ENCODE measurements around the gene DDX42. TPM values are rescaled to one million over a fixed set of nuclear protein-coding genes. Genes with fewer than 3 reads are reported as not detected.

The DDX42 gene
- total and polyA plus RNA-seq, 2 experiments from 2014 or later, result 57.8 to 101 TPM

DNA sequence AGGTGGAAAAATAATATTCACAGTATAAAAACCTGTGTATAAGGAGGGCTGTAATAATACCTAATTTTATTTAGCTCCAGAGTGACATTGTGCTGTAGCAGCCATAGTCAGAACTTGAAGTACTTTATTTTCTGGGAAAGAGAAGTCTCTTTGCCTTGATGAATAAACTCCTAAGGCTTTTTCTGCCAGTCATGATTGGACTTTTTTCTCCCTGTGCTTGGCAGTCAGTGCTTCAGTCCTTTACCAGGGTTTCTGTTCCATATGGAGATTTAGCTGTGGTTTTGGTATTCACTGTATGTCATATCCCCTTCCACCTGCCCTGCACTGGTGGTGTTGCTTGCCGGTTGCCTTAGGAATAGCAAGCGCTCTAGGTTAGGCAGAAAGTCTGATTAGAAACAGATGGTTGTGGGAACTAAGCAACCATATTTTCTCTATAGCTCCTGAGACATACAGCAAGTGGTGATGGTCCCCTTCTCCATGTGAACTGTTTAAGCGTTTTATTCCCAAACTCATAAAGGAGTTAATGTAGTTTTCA, 24.7 kb downstream of the DDX42 start (continued):
- TF ChIP-seq, protein P1, sequence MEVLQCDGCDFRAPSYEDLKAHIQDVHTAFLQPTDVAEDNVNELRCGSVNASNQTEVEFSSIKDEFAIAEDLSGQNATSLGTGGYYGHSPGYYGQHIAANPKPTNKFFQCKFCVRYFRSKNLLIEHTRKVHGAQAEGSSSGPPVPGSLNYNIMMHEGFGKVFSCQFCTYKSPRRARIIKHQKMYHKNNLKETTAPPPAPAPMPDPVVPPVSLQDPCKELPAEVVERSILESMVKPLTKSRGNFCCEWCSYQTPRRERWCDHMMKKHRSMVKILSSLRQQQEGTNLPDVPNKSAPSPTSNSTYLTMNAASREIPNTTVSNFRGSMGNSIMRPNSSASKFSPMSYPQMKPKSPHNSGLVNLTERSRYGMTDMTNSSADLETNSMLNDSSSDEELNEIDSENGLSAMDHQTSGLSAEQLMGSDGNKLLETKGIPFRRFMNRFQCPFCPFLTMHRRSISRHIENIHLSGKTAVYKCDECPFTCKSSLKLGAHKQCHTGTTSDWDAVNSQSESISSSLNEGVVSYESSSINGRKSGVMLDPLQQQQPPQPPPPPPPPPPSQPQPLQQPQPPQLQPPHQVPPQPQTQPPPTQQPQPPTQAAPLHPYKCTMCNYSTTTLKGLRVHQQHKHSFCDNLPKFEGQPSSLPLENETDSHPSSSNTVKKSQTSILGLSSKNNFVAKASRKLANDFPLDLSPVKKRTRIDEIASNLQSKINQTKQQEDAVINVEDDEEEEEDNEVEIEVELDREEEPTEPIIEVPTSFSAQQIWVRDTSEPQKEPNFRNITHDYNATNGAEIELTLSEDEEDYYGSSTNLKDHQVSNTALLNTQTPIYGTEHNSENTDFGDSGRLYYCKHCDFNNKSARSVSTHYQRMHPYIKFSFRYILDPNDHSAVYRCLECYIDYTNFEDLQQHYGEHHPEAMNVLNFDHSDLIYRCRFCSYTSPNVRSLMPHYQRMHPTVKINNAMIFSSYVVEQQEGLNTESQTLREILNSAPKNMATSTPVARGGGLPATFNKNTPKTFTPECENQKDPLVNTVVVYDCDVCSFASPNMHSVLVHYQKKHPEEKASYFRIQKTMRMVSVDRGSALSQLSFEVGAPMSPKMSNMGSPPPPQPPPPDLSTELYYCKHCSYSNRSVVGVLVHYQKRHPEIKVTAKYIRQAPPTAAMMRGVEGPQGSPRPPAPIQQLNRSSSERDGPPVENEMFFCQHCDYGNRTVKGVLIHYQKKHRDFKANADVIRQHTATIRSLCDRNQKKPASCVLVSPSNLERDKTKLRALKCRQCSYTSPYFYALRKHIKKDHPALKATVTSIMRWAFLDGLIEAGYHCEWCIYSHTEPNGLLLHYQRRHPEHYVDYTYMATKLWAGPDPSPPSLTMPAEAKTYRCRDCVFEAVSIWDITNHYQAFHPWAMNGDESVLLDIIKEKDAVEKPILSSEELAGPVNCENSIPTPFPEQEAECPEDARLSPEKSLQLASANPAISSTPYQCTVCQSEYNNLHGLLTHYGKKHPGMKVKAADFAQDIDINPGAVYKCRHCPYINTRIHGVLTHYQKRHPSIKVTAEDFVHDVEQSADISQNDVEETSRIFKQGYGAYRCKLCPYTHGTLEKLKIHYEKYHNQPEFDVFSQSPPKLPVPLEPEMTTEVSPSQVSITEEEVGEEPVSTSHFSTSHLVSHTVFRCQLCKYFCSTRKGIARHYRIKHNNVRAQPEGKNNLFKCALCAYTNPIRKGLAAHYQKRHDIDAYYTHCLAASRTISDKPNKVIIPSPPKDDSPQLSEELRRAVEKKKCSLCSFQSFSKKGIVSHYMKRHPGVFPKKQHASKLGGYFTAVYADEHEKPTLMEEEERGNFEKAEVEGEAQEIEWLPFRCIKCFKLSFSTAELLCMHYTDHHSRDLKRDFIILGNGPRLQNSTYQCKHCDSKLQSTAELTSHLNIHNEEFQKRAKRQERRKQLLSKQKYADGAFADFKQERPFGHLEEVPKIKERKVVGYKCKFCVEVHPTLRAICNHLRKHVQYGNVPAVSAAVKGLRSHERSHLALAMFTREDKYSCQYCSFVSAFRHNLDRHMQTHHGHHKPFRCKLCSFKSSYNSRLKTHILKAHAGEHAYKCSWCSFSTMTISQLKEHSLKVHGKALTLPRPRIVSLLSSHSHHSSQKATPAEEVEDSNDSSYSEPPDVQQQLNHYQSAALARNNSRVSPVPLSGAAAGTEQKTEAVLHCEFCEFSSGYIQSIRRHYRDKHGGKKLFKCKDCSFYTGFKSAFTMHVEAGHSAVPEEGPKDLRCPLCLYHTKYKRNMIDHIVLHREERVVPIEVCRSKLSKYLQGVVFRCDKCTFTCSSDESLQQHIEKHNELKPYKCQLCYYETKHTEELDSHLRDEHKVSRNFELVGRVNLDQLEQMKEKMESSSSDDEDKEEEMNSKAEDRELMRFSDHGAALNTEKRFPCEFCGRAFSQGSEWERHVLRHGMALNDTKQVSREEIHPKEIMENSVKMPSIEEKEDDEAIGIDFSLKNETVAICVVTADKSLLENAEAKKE (CRISPR knock-in tag; IDR thresholded peaks at IDR 0.05), result no peak
- no peak for TF ChIP-seq NANOG (IDR thresholded peaks at IDR 0.05; ENCODE audit: borderline replicate concordance)
- no peak for TF ChIP-seq EZH2 (IDR thresholded peaks at IDR 0.05; ENCODE audit: low read depth, unreplicated experiment)

DNA sequence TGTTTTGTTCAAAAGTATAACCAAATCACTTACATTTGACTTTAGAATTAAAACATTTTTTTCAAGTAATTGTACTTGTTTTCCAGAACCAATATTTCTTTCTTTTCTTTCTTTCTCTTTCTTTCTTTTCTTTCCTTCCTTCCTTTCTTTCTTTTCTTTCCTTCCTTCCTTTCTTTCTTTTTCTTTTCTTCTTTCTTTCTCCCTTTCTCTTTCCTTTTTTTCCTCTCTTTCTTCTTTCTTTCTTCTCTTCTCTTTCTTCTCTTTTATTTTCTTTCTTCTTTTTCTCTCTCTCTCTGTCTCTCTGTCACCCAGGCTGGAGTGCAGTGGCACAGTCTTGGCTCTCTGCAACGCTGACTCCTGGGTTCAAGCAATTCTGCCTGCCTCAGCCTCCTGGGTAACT, 26.8 kb downstream of the DDX42 start:
- Histone ChIP-seq H2AFZ (no peak overlapping the region), H3K79me2 (replicated peaks; ENCODE audit: insufficient read depth) (peaks cover 35% of the 10 kb centered on the region), H3F3A (replicated peaks; ENCODE audit: low read depth) (no peaks in the 10 kb centered on the region; the same call in 1 of the 2 replicates), H4K20me1 (replicated peaks; ENCODE audit: insufficient read depth) (peaks cover 29% of the 10 kb centered on the region), H3K27me3 (ENCODE audit: insufficient read depth) (no peaks in the 10 kb centered on the region), H3K4me2 (no peak overlapping the region), H3K27ac (ENCODE audit: low read depth) (no peak overlapping the region), H3K9me2 (ENCODE audit: insufficient read depth) (no peaks in the 10 kb centered on the region), H3K4me3 (no peak overlapping the region), H3K4me1 (ENCODE audit: insufficient read depth) (no peaks in the 10 kb centered on the region), H3K36me3 (ENCODE audit: insufficient read depth) (peaks cover 90% of the 10 kb centered on the region)
- H3K9me3 Mint-ChIP-seq, result no peaks in the 10 kb centered on the region
- H3K36me3 Mint-ChIP-seq (ENCODE audit: low read depth), result peaks cover 79% of the 10 kb centered on the region
- H3K27me3 Mint-ChIP-seq (ENCODE audit: insufficient read depth, low read depth, poor library complexity), result no peaks in the 10 kb centered on the region
- ATAC-seq (no peak), DNase-seq (ENCODE audit: low spot score) (no peak)
- no peaks in the 10 kb centered on the region for H3K4me1 Mint-ChIP-seq
- H3K27ac Mint-ChIP-seq, result no peak overlapping the region
- H3K4me3 Mint-ChIP-seq, result no peak overlapping the region
- TF ChIP-seq, protein P2, sequence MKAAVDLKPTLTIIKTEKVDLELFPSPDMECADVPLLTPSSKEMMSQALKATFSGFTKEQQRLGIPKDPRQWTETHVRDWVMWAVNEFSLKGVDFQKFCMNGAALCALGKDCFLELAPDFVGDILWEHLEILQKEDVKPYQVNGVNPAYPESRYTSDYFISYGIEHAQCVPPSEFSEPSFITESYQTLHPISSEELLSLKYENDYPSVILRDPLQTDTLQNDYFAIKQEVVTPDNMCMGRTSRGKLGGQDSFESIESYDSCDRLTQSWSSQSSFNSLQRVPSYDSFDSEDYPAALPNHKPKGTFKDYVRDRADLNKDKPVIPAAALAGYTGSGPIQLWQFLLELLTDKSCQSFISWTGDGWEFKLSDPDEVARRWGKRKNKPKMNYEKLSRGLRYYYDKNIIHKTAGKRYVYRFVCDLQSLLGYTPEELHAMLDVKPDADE (IDR thresholded peaks at IDR 0.05), result no peak
- TF ChIP-seq STAT1 (IDR thresholded peaks at IDR 0.05; ENCODE audit: unreplicated experiment) (no peak), JUNB (IDR thresholded peaks at IDR 0.05; ENCODE audit: unreplicated experiment) (no peak), CREB1 (CRISPR knock-in tag; IDR thresholded peaks at IDR 0.05; ENCODE audit: low read depth) (no peak), EZH2 (IDR thresholded peaks at IDR 0.05; ENCODE audit: low read depth, unreplicated experiment) (no peak), POLR2AphosphoS5 (IDR thresholded peaks at IDR 0.05; ENCODE audit: low read depth) (no peak), EZH2phosphoT487 (IDR thresholded peaks at IDR 0.05; ENCODE audit: unreplicated experiment) (no peak), NANOG (IDR thresholded peaks at IDR 0.05; ENCODE audit: borderline replicate concordance) (no peak)
- TF ChIP-seq, protein P3, sequence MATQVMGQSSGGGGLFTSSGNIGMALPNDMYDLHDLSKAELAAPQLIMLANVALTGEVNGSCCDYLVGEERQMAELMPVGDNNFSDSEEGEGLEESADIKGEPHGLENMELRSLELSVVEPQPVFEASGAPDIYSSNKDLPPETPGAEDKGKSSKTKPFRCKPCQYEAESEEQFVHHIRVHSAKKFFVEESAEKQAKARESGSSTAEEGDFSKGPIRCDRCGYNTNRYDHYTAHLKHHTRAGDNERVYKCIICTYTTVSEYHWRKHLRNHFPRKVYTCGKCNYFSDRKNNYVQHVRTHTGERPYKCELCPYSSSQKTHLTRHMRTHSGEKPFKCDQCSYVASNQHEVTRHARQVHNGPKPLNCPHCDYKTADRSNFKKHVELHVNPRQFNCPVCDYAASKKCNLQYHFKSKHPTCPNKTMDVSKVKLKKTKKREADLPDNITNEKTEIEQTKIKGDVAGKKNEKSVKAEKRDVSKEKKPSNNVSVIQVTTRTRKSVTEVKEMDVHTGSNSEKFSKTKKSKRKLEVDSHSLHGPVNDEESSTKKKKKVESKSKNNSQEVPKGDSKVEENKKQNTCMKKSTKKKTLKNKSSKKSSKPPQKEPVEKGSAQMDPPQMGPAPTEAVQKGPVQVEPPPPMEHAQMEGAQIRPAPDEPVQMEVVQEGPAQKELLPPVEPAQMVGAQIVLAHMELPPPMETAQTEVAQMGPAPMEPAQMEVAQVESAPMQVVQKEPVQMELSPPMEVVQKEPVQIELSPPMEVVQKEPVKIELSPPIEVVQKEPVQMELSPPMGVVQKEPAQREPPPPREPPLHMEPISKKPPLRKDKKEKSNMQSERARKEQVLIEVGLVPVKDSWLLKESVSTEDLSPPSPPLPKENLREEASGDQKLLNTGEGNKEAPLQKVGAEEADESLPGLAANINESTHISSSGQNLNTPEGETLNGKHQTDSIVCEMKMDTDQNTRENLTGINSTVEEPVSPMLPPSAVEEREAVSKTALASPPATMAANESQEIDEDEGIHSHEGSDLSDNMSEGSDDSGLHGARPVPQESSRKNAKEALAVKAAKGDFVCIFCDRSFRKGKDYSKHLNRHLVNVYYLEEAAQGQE (IDR thresholded peaks at IDR 0.05; ENCODE audit: unreplicated experiment), result no peak
